Esophagus muscularis mucosa (tissue), 4 donors: ENCODE measurements around the gene TCF23. TPM values are rescaled to one million over a fixed set of nuclear protein-coding genes. Genes with fewer than 3 reads are reported as not detected.

Source experiments
- DNase-seq: peaks from one replicate; pipeline ENCODE4 v3.0.0-alpha.2; 2017; ENCODE audit errors: extremely low spot score
- H3K27ac ChIP-seq, 4 donors: fragments of 200-600 bp; sonication (generic); replicated peaks in 1 of 4; 1 replicate in 3 of 4; 2 replicates in 1 of 4; pipeline ENCODE4 v1.5.1; 2016 to 2019; ENCODE audit warnings: mild to moderate bottlenecking in 1 of 4
- H3K27me3 ChIP-seq, 4 donors: fragments of 200-600 bp; sonication (generic); one replicate each; pipeline versions ENCODE4 v1.5.1 to v1.6.0; 2016 to 2019
- H3K36me3 ChIP-seq, 4 donors: fragments of 200-600 bp; sonication (generic); one replicate each; pipeline ENCODE4 v1.5.1; 2016 to 2019
- H3K4me1 ChIP-seq, 4 donors: fragments of 200-600 bp; sonication (generic); one replicate each; pipeline ENCODE4 v1.5.1; 2016 to 2019
- H3K4me3 ChIP-seq, 4 donors: fragments of 200-600 bp; sonication (generic); 1 replicate in 2 of 4; 2 replicates in 2 of 4; pipeline ENCODE4 v1.5.1; 2016 to 2019; ENCODE audit warnings: mild to moderate bottlenecking in 4 of 4, moderate library complexity in 1 of 4
- H3K9me3 ChIP-seq, 4 donors: fragments of 200-600 bp; sonication (generic); 1 replicate in 3 of 4; 2 replicates in 1 of 4; pipeline ENCODE4 v1.5.1; 2016 to 2019
- EP300 ChIP-seq: sonication (generic); formaldehyde crosslinking; IDR thresholded peaks from one replicate; pipeline ENCODE4 v1.6.1; 2017; ENCODE audit warnings: antibody characterized with exemption
- POLR2A ChIP-seq: fragments of 450-650 bp; IDR thresholded peaks from one replicate; pipeline ENCODE4 v1.6.1; 2017; ENCODE audit warnings: antibody characterized with exemption, moderate library complexity, mild to moderate bottlenecking, low read depth
- POLR2AphosphoS5 ChIP-seq, 2 donors: sonication (generic); formaldehyde crosslinking; IDR thresholded peaks; one replicate each; pipeline ENCODE4 v1.6.1; 2017; ENCODE audit warnings: antibody characterized with exemption in 2 of 2
- WGBS: methylation state at CpG from one replicate; pipeline ENCODE4 v1.1.5; 2018; 5-methylcytosine and 5-hydroxymethylcytosine counted together
- intact Hi-C: fragments of 100-400 bp; cut with DNase I; formaldehyde crosslinking; loops from one replicate; pipeline ENCODE4 v1.15.1; 2023
- total RNA-seq, 4 donors: library from RNA; depleted of rRNA; stranded (reverse); fragments of >200 nt; gene quantifications; one replicate each; pipeline versions ENCODE4 v1.1.0 to v1.2.1, GENCODE V29; 2016
- TF ChIP-seq, protein P1 (sequence below), 3 experiments: fragments of 200-600 bp in 2 of 3; fragments of 450-650 bp in 1 of 3; sonication (generic) in 2 of 3; IDR thresholded peaks; one replicate each; pipeline ENCODE4 v1.5.1; 2017 to 2019; ENCODE audit warnings: antibody characterized with exemption in 3 of 3, mild to moderate bottlenecking in 2 of 3, moderate library complexity in 1 of 3

TCF23 gene
- total RNA-seq, 4 donors from 2014 or later: not detected

DNA sequence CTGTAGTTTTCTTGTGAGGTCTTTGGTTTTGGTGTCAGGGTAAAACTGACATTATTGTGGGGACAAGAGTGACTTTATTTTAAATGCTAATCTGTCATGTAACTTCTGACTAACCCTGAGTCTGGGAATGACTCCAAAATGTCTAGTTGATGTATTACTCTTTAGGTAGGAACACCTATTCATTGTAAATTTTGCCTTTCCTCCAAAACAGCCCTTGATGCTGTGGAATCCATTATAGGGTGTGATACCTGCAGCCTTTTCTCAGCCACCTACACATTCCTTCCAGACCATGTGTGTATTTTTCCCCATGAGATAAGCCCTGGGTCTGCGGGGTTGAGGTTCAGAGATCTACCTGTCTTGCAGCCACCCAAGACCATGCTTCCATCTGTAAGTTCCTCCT lies 5.5 kb upstream of the TCF23 start:
- no peak for DNase-seq
- WGBS: 84% methylated on average over 1 of the region's 1 CpG
- peaks cover 0 to 7% (median 0%) of the 10 kb centered on the region in 4 donors for H3K27me3 ChIP-seq
- H3K4me1 ChIP-seq: no peaks in the 10 kb centered on the region
- no peaks in the 10 kb centered on the region for H3K9me3 ChIP-seq
- TF ChIP-seq, protein P1, sequence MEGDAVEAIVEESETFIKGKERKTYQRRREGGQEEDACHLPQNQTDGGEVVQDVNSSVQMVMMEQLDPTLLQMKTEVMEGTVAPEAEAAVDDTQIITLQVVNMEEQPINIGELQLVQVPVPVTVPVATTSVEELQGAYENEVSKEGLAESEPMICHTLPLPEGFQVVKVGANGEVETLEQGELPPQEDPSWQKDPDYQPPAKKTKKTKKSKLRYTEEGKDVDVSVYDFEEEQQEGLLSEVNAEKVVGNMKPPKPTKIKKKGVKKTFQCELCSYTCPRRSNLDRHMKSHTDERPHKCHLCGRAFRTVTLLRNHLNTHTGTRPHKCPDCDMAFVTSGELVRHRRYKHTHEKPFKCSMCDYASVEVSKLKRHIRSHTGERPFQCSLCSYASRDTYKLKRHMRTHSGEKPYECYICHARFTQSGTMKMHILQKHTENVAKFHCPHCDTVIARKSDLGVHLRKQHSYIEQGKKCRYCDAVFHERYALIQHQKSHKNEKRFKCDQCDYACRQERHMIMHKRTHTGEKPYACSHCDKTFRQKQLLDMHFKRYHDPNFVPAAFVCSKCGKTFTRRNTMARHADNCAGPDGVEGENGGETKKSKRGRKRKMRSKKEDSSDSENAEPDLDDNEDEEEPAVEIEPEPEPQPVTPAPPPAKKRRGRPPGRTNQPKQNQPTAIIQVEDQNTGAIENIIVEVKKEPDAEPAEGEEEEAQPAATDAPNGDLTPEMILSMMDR (IDR thresholded peaks at IDR 0.05): no peak
- TF ChIP-seq EP300 (no peak), POLR2AphosphoS5 (IDR thresholded peaks at IDR 0.05) (no peak), POLR2A (no peak)
- no peaks in the 10 kb centered on the region for H3K36me3 ChIP-seq
- intact Hi-C loops: no loop called here
- no peak overlapping the region for H3K4me3 ChIP-seq
- H3K27ac ChIP-seq: no peak overlapping the region

DNA sequence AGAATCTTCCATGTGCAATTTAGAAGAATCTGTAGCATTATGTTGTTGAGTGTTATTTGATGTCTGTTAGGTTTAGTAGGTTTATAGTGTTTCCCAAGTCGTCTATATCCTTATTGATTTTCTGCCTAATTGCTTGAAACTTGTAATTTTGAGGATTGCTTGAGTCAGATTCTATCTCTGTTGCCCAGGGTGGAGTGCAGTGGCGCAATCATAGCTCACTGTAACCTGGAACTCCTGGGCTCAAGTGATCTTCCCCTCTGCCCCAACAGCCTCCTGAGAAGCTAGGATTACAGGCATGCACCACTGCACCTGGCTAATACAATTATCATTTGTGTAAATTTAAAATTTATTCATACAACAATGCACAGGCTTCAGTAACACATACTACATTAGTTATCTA lies 3.1 kb upstream of the TCF23 start:
- no peaks in the 10 kb centered on the region for H3K4me1 ChIP-seq
- H3K36me3 ChIP-seq: no peaks in the 10 kb centered on the region
- TF ChIP-seq, protein P1 (IDR thresholded peaks at IDR 0.05): no peak
- TF ChIP-seq POLR2A (no peak), EP300 (no peak), POLR2AphosphoS5 (IDR thresholded peaks at IDR 0.05) (no peak)
- no peaks in the 10 kb centered on the region for H3K9me3 ChIP-seq
- no peak overlapping the region for H3K27ac ChIP-seq
- no peak overlapping the region for H3K4me3 ChIP-seq
- no peak for DNase-seq
- WGBS: 84% methylated on average over 2 of the region's 2 CpGs
- intact Hi-C loops: no loop called here
- peaks cover 0 to 19% (median 0%) of the 10 kb centered on the region in 4 donors for H3K27me3 ChIP-seq

DNA sequence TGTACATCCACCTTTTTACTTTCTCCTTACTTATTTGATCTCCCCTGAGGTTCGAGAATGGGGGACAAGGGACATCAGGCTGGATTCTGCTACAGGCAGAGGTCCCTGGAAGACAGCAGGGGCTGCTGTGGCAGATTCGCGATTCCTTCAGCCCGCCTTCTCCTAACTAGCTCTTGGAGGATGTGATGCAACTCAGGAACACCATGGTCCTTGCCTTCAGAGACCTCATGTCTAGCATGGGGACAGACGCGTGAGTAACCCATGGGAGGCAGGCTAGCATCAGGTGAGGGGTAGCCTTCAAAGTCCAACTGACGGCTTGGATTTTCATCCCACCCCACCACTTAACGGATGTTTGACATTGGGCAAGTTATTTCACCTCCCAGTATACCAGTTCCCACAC lies 869 bp upstream of the TCF23 start:
- peaks cover 0 to 16% (median 0%) of the 10 kb centered on the region in 4 donors for H3K27me3 ChIP-seq
- DNase-seq: no peak
- H3K36me3 ChIP-seq: no peaks in the 10 kb centered on the region
- intact Hi-C loops: no loop called here
- no peak overlapping the region for H3K4me3 ChIP-seq
- no peaks in the 10 kb centered on the region for H3K9me3 ChIP-seq
- H3K27ac ChIP-seq: no peak overlapping the region
- TF ChIP-seq EP300 (no peak), POLR2AphosphoS5 (IDR thresholded peaks at IDR 0.05) (no peak), POLR2A (no peak)
- TF ChIP-seq, protein P1 (IDR thresholded peaks at IDR 0.05): no peak
- 92% methylated on average over 8 of the region's 8 CpGs for WGBS
- H3K4me1 ChIP-seq: no peaks in the 10 kb centered on the region

- Histone ChIP-seq H3K4me3 (no peak overlapping the region), H3K27me3 (peaks cover 0 to 16% (median 0%) of the 10 kb centered on the region in 4 donors), H3K36me3 (no peaks in the 10 kb centered on the region), H3K9me3 (no peaks in the 10 kb centered on the region), H3K4me1 (no peaks in the 10 kb centered on the region), H3K27ac (no peak overlapping the region)
- DNase-seq: no peak
- 84% methylated on average over 9 of the region's 29 CpGs for WGBS
- TF ChIP-seq, protein P1 (IDR thresholded peaks at IDR 0.05): no peak
- TF ChIP-seq POLR2A (no peak), POLR2AphosphoS5 (IDR thresholded peaks at IDR 0.05) (no peak), EP300 (no peak)
- intact Hi-C loops: no loop called here
Measured at GRCh38 chr2:27149570-27150405, 984 bp downstream of the TCF23 start.
